HPDE6-E6E7 (cell line): Measurements from ENCODE around the gene NR5A1.

Experiments used
- DNase-seq: peaks from one replicate; pipeline ENCODE4 v3.0.0; 2011; ENCODE audit warnings: missing footprints; ENCODE audit errors: extremely low spot score

The NR5A1 gene

DNA sequence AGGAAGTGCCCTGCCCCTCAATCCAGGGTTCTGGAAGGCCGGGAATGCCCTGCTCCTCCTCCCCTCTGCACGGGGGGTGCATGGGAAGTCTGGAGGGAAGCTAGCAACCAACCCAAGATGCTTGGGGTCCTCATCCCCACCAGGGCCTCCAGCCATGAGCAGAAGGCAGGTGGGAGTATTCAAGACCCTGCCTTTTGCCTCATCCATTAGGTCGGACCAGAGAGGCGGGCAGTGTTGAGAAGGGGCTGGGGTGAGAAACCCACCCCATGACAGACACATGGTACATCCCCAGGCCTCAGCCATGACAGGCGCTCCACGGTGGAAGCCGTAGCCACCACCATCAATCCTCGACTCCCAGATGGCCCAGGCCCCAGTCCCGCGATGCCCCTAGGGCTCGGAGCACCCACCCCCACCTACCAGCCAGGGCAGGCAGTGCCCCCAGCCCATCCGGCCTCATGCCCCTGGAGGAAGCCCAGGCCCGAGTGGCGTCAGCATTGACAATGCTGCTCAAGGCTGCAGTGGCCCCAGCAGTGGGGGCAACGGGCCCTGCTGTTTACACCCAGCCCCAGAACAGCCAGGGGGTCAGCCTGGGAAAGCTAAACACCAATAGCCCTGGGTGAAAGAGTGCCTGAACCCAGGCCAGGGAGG is 8.6 kb downstream of the NR5A1 start:
- DNase-seq: no peak

DNA sequence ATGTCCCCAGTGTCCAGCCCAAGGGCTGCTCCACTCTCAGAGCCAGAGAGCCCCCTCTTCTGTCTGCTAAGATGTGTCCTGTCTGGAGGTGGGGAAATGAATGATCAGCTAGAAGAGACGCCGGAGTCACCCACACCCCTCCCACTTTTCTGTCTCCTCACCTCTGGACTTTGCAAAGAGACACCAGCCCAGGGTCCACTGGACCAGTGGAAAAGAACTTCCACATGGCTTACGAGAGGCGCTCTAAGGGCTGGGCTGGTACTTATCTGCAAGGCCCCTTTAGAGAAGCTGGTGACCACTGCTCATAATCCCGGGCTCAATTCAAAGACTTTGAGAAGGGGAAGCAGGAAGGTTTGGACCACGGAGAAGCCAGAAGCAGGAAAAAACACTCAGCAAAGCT is 9.2 kb downstream of the NR5A1 start:
- DNase-seq: no peak

GRCh38 chr9:124497441-124497840 is 9.8 kb downstream of the NR5A1 start:
- no peak for DNase-seq

DNA sequence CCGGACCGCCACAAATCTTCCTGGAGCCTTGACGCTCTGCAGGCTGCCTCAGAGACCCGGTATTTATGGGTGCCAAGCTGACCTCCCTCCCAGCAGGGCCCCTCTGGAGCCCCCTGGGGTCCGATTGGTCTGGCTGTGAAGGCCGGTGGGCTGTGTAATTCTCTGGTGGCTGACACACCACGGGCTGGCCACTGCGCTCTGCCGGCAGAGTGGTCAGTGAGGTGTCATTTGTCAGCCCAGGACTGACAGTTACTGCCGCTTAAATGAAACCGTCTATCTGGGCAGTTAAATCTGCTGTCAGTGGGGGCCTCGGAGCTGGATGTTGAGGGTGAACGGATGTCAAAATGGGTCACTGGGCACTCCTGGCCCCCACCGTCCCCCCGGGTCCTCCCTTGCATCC is 10.7 kb downstream of the NR5A1 start:
- DNase-seq: no peak

DNA sequence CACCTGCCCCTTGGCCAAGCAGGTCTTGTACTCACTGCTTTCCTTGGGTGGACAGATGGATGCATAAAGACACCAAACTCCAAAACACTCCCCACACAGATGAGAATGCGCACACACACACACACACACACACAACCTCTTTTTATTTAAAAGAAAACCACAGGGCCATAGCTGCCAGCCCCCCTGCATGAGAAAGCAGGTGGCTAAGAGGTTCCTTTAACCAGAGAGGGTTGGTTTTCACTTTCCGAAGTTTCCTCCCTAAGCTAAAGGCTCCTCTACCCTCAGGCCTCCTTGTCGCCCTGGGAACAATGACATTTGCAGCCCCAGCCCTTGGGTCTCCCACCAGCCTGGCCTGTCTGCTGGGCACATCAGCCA is 11.1 kb downstream of the NR5A1 start:
- no peak for DNase-seq

- no peak for DNase-seq
These were observed 11.8 kb downstream of the NR5A1 start for GRCh38 chr9:124495126-124496074.

- no peak for DNase-seq
These were observed 13.3 kb downstream of the NR5A1 start for GRCh38 chr9:124493794-124494479.

GRCh38 chr9:124493218-124493617 is 14.0 kb downstream of the NR5A1 start:
- DNase-seq: no peak

- DNase-seq: no peak
These were observed 14.4 kb downstream of the NR5A1 start for GRCh38 chr9:124492818-124493217.

GRCh38 chr9:124491049-124491975 is 15.9 kb downstream of the NR5A1 start:
- DNase-seq: no peak

- no peak for DNase-seq
These were observed 17.2 kb downstream of the NR5A1 start for GRCh38 chr9:124490004-124490403.

DNA sequence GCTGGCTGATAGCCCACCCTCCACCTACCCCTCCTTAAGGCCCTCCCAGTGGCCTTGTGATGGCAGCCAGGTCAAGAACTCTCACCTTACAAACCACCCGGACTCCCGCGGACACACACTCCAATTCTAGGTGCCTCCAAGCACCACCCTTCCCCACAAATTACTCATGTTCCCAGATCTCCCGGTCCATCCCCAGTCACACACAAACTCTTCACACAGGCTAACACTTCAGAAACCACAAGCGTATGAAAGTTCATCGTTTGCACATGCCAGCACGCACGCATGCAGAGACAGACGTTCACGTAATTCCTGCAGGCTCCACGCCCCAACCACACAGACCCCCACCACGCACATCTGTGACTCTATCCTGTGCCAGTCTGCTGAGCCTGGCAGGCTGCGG is 18.0 kb downstream of the NR5A1 start:
- no peak for DNase-seq

DNA sequence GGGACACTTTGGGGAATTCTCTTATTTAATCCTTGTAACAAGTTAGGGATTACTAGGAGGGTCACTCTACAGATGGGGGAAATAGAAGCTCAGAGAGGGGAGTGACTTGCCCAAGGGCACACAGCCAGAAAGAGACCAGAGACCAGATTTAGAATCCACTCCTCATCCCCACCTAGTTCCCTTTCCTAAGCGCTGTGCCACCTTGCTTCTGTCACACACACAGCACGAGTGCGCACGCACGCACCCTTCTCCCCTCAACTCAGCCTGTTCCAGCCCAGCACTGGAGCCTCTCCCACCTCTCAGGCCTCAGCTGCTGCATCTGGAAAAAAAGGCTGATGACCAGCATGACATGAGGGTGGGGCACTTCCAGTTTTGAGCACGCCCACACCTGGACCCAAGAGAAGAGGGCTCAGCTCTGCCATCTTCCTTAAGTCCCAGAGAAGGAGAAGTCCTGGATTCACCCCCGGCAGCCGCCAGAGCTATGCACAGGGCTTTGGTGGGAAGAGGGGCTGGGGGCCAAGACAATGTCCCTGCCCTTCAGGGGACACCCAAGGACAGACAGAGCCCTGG is 18.5 kb downstream of the NR5A1 start:
- DNase-seq: no peak

DNA sequence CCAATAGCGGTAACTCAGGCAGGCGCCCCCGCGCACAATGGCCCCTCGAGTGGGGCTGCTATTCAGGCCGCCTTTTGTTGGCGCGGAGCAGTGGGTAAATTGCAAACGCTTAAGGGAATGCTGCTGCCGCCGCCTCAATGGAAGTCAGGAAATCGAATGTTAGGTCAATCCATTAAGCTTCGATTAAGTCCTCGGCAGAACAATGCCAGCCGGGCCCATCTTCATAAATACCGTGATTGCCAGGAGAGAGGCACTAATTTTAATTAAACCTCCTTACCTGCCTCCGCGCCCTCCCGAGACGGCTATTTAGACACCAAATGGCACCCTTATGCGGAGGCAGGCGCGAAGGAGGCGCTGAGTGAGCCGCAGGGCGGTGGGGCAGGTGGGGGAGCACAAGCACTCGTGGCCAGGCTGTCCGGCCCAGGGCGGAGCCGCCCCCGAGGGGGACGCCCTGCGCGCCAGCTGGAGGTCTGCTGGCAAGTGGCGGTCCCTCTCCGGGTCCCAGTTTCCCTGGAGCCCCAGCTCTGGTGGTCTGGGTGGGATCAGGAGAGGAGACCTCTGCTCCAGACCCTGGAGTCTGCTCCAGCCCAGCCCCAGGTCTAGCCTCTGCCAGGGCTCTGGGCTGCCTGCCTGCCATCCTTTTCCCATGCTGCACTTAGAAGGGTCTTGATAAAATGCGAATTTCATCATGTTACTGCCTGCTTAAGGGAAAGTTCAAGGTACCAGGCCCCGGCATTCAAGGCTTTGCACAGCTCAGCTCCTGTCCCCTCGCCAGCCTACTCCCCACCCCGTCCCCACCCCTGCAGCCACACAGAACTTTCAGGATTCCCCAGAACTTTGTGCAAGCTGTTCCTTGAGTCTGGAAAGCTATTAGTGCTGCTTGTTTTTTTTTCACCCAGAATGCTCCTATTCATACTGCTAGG is 19.7 kb downstream of the NR5A1 start:
- DNase-seq: no peak

- no peak for DNase-seq
These were observed 20.4 kb downstream of the NR5A1 start for GRCh38 chr9:124486778-124487259.

GRCh38 chr9:124485936-124486335 is 21.3 kb downstream of the NR5A1 start:
- no peak for DNase-seq

GRCh38 chr9:124485201-124485600 is 22.0 kb downstream of the NR5A1 start:
- DNase-seq: no peak

DNA sequence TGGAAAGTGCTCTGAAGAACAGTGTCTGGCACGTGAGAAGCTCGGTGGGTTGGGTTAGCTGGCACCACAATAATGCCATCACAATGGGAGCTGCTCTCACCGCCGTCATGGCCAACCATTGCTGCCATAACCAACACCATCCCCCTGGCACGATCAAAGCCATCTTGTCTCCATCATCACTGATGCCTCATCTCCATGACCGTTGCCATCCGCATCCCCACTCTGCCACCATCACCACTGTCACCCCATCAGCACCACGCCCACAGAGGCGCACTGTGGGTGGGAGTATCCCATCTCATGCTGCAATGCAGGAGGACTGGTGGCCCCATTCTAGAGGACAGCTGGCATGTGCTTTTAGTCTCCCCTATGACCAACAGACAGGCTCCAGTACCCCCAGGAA is 23.7 kb downstream of the NR5A1 start:
- DNase-seq: no peak

GRCh38 chr9:124482431-124483031 is 24.7 kb downstream of the NR5A1 start:
- peak; percentile 36 for DNase-seq
